GM23338 (cell line): Measurements from ENCODE around the gene ZFAND6.

ENCODE experiments used
- CTCF ChIP-seq, 2 experiments: fragments of 200-600 bp in 1 of 2; sonication (generic) in 1 of 2; conservative IDR thresholded peaks; 2 replicates each; pipeline versions ENCODE4 v1.5.1 to v1.6.1; 2016 to 2017; ENCODE audit warnings: antibody characterized with exemption in 2 of 2, low read depth in 2 of 2, mild to moderate bottlenecking in 2 of 2, moderate library complexity in 1 of 2
- EZH2 ChIP-seq: fragments of 200-600 bp; sonication (generic); IDR thresholded peaks from one replicate; pipeline ENCODE4 v1.8.0; 2017; ENCODE audit warnings: antibody characterized with exemption, mild to moderate bottlenecking, low read depth; ENCODE audit not compliant: unreplicated experiment
- EZH2phosphoT487 ChIP-seq: fragments of 200-600 bp; sonication (generic); IDR thresholded peaks from one replicate; pipeline ENCODE4 v1.8.1; 2018; ENCODE audit warnings: antibody characterized with exemption; ENCODE audit not compliant: unreplicated experiment
- POLR2AphosphoS5 ChIP-seq: IDR thresholded peaks from 2 replicates; pipeline ENCODE4 v1.6.1; 2016; ENCODE audit warnings: antibody characterized with exemption, low read depth
- REST ChIP-seq: IDR thresholded peaks from one replicate; pipeline ENCODE4 v1.6.1; 2018; ENCODE audit warnings: antibody characterized with exemption; ENCODE audit not compliant: unreplicated experiment
- ZNF331 ChIP-seq: fragments of 250-450 bp; sonication (Bioruptor Pico); IDR thresholded peaks from 2 replicates; pipeline ENCODE4 v1.5.0; 2020; ENCODE audit warnings: low read depth, mild to moderate bottlenecking, moderate library complexity
- ZNF462 ChIP-seq: fragments of 250-450 bp; sonication (Bioruptor Pico); IDR thresholded peaks from 2 replicates; pipeline ENCODE4 v1.5.0; 2020; ENCODE audit warnings: mild to moderate bottlenecking, moderate library complexity

- TF ChIP-seq POLR2AphosphoS5 (no peak), CTCF (conservative IDR thresholded peaks at IDR 0.05; ENCODE audit: low read depth in 2 of 2) (no peak), ZNF331 (CRISPR knock-in tag) (no peak), EZH2phosphoT487 (no peak), REST (no peak), EZH2 (no peak), ZNF462 (CRISPR knock-in tag) (no peak)
These were observed 125.1 kb downstream of the ZFAND6 start for GRCh38 chr15:80184554-80184953.
